Dedifferentiated amniotic fluid mesenchymal stem cell (primary cell): Measurements from ENCODE around the gene PWP1.

Experiments used
- DNase-seq: peaks from one replicate; pipeline ENCODE4 v3.0.0-alpha.2; 2016; ENCODE audit errors: extremely low spot score

The PWP1 gene

DNA sequence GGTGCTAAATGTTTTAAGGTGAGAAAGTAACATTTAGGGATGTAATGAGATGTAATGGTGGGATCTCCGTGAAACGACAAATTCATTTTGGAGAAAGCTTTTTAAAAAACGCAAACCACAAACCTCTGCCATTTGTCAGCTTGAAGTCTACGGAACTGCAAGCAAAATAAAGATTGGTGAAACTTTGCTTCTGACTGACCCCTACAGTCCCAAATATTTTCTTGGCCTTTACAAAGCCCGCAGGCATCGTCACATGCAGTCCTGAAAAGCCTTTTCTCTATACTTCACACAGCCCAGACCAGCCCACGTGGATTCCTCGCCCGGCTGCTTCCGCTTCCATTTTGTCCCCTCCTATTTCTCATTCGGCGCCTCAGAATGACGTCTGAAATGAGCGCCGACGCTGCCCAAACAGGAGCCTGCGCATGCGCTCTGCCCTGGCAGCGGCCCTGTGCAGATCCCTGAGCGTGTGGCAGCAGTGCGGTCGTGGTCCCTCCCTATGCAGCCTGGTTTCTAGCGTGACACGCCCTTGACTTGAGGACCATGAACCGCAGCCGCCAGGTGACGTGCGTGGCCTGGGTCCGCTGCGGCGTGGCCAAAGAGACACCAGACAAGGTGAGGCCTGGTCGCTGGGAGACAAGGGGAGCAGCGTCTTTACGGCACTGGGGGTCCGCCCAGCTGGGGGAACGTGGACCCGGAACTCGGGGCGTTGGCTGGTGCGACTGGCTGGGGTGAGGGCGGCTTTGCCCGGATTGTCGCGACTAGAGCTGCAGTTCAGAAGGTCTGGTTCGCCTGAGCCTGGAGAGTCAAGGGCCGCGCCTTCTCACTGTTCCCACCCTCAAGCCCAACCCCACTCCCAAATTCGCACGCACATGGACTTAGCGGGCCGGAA is at the start of gene PWP1:
TSS of gene PWP1 (plus strand) at position 440 of the 889 bp plus-strand sequence. CDS start at position 541, 101 bp downstream.
- peak; percentile 95 for DNase-seq

GRCh38 chr12:107641154-107641553 is 44.4 kb upstream of the PWP1 start:
- DNase-seq = no peak

DNA sequence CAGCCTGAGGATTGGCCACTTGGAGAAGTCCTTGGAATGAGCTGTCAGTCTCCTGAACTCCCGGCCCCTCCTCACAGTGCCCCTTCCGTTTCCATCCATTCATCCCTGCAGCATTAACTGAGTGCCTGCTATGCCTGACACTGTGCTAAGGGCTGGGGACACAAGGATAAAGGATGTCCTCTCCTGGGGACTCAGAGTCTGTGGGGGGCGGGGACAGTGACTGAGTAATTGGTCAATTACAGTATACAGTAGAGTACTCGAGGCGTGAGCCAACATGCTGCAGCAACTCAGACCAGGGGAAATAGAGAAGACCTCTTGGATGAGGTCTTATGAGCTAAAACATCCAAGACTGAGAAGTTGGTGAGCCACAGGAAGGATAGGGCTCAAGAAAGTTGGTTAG is 43.4 kb upstream of the PWP1 start:
- no peak for DNase-seq

DNA sequence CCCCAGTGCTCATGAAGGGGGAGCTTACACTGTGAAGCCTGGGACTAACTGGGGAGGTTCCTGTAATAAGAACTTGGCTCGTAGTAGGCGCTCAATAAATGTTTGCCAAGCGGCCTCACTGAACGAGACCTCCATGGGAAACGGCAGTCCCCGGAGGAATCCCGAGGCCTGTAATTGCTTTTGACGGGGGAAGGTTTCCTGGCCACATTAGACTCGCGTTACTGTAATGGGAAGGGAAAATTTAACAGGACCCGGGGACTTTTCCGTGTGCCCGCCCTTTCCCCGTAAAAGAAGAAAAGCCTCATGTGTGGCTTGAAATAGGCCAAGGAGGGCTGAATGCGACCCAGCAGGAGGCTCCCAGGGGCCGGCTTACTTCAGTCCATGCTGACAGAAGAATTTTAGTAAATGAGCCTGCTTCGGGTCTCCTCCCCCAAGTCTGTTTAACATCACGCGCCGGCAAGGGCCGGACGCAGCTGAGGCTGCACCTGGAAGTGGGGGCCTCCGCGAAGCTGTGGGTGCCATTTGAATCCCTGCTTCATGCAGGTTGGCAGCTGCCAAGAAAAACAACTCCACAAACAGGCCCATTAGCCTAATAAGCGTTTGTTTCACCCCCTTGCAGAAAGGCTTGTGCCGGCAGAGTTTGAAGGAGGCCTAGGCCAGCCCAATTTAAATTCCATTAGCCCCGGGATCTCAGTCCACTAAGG is 39.8 kb upstream of the PWP1 start:
- no peak for DNase-seq

DNA sequence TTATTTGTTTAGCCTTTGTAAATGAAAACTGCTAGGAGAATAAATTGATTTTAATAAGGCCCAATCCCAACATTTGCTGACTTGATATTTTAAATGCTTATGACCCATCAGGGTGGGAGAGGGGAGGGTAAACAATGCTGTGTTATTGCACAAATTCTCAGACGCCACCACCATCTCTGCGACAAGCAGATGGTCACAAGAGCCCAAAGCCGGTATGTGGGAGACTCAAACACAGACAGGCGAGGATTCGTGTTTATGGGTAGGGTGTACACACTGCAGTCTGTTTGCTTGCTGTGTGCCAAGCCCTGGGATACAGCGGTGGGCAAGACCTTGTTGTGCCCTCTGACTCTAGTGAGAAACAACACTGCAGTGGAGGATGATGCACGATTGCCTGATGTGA is 39.2 kb upstream of the PWP1 start:
- no peak for DNase-seq

DNA sequence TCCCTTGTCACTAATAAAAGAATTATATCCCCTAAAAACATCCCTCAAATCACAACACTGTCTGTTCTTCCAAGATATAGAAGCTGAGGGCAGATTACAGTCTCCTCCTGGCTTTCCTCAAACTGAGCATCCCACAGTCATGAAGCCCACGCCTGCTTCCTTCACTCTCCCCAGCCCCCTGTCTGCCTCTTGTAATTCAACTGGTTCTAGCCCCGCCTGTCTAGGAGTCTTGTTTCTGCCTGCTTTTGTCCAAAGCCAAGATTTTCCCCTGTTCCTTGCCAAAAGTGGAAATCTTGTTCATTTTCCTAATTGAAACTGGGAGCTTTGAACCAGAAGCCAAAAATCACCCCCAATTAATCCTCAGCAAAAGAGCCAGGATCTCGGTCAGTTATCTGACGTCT is 35.9 kb upstream of the PWP1 start:
- no peak for DNase-seq

- DNase-seq = no peak
Observed at GRCh38 chr12:107650977-107651376, 34.6 kb upstream of the PWP1 start.

DNA sequence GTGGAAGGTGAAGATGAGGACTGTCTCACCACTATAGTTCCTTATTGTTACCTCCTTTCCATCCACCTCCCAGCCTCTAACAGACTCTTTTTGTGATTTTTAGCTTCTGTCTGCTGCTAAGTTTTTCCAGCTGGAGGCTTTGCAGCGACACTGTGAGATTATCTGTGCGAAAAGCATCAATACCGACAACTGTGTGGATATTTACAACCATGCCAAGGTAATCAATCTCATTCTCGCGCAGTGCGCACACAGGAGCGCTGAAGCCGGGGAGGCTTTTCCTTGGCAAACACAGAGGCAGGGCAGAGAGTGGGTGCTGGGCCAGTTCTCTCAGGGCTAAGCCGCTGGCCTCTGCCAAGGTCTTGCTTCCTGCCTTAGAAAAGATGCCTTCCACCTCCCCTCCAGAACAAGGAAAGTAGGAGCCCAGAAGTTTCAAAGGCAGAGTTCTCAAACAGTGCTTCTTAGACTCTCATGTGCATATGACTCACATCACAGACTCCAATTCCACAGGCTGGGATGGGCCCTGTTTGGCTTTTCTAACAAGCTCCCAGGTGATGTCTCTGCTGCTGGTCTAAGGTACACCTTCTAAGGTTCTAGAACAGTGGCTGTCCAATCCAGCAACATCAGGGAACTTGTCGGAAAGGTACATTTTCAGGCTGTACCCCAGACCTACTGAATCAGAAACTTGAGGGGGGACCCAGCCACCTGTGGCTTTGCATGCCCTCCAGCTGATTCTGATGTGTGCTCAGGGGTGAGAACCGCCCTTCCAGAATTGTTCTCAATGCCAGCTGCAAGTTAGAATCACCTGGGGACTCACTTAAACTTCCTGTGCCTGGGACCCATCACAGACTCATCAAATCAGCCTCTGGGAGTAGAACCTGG is 33.8 kb upstream of the PWP1 start:
- DNase-seq = no peak

GRCh38 chr12:107653519-107653918 is 32.1 kb upstream of the PWP1 start:
- no peak for DNase-seq

DNA sequence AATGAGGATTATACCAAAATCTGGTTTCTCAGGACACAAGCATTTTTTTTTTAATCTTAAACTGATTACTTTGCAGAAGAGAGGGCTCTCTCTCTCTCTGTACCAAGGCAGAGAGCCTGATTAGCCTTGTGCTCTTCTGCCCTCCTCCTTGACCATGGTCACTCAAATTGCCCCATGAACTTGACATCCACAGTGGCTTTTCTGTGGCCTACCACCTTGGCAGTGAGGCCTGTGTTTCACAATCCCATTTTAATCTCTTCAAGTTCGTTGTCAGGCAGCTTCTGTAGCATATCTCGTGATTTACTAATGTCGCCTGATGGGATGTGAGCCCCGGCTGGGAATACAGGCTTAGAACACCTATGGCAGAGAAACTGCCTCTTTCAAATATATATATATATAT is 30.7 kb upstream of the PWP1 start:
- no peak for DNase-seq

DNA sequence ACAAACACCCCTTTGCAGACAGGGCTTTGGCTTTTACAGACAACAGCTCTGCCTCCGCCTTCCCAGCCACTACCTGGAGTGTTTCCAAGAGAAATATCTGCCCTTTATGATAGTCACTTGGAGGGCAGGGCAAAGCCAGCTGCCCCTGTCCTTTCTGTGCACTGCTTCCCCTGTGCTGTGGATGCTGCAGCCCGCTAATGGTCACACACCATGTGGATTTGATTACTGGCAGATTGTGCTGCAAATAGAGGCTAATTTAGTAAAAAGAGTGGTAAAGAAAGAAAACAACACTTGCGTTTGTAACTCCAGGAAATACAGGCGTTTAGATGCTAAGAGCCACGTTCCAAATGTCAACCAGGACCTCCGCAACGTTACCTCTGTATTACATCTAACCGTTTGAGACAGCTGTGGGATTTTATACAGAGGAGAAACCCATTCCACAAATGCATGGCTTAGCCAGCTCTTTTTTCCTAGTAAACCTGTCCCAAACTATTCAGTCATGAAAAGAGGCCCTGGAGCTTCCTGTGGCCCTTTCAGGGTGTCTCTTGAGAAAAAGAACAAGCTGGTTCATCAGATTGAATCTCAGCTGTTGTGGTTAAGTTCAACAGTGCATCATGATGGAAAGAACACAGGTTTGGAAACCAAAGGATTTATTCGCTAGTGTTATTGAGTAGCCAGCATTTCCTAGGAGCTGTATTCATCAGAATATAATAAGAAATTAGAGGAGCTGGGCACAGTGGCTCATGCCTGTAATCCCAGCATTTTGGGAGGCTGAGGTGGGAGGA is 30.1 kb upstream of the PWP1 start:
- DNase-seq = no peak

DNA sequence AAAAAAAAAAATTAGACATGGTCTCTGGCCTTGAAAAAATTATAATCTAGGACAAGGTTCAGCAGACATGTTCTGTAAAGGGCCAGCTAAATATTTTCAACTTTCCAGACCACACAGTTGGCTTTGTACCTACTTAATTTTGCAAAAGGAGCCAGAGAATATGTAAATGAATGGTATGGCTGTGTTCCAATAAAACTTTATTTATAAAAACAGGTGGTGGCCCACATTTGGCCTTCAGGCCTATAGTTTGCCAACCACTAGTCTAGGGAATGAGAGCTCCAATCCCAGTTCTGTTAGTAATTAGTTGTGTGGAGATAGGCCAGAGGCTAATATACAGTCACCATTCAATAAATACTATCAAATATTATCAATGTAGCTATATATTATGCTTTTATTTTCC is 29.3 kb upstream of the PWP1 start:
- DNase-seq = no peak

DNA sequence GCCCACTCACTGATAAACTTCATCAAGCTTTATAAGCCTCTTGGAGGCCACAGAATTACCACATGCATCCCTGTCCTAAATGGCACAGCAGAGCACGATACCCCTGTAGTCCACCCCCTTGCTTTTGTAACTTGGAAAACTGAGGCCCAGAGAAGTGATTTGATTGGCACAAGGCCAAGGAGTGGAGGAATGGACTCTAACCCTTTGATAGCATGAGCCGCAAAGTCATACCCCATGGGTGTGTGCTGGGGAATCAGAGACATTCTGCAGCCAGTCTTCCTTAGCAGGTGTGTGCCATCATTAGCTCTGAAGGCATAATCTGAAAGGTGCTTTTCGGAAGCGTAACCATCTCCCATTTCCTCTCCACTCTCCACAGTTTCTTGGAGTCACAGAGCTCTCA is 28.5 kb upstream of the PWP1 start:
- no peak for DNase-seq

- no peak for DNase-seq
Observed at GRCh38 chr12:107657621-107658020, 28.0 kb upstream of the PWP1 start.

DNA sequence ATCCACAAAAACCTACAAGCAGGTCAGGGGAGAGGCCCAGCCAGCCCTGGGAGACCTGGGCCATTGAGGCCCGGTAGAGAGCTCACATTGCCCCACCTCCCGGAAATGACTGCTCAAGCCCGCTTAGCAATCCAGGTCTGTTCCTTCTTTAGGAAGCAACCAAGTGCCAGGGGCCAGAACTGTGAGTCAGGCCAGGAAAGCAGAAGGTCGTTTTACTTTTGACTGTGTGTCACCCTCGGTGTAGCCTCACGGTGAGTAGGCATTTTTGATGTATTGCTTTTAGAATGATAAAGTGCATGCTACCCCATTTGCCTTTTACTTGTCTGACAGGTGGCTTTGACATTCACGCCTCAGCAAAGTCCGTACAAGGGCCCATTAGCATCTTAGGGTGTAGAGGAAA is 25.4 kb upstream of the PWP1 start:
- no peak for DNase-seq

- DNase-seq = no peak
Observed at GRCh38 chr12:107660861-107661415, 24.7 kb upstream of the PWP1 start.

- DNase-seq = no peak
Observed at GRCh38 chr12:107661830-107662229, 23.8 kb upstream of the PWP1 start.

GRCh38 chr12:107662484-107662883 is 23.1 kb upstream of the PWP1 start:
- no peak for DNase-seq

- no peak for DNase-seq
Observed at GRCh38 chr12:107663277-107663676, 22.3 kb upstream of the PWP1 start.

- DNase-seq = no peak
Observed at GRCh38 chr12:107666009-107666408, 19.6 kb upstream of the PWP1 start.

DNA sequence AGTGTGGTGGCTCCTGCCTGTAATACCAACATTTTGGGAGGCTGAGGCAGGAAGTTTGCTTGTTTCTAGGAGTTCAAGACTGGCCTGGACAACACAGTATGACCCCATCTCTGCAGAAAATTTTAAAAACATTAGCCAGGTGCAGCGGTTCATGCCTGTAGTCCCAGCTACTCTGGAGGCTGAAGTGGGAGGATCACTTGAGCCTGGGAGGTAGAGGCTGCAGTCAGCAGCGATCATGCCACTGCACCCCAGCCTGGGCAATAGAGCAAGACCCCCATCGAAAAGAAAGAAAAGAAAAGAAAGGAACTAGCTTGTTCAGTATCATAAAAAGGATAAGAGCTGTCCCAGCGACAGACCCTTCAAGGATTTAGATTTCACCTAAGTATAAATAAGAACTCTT is 18.1 kb upstream of the PWP1 start:
- no peak for DNase-seq
